ENCODE results near the gene SMC4.

SMC4 gene

DNA sequence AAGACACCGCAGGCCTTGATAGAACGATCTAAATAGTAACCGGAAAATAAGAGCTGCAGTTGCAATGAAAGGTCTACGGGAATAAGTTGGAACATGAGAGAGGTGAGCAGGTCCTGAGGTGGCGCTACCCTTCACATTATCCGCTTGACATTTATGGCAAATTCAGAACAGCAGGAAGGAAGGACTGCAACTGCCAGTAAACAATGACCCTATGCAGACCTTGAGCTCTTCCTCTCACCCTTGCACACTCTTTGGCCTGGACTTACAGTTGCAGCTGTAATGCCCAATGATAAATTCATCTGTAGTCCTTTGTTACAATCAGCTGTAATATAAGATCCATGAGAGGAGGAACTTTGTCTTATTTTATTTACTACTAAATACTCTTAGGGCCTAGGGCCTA lies 82.4 kb downstream of the SMC4 start:
- DNase-seq = no peak

GRCh38 chr3:160482796-160483195 lies 83.3 kb downstream of the SMC4 start:
- no peak for DNase-seq

All from right forelimb (tissue), 1 donor.